ENCODE measurements around the gene FKBP1A. TPM values are rescaled to one million over a fixed set of nuclear protein-coding genes. Genes with fewer than 3 reads are reported as not detected.
A peak's percentile ranks its signal among the peaks of the same experiment; 100 is the strongest.

Gene FKBP1A
- total RNA-seq, 4 donors from 2014 or later = 76.2 to 132 (median 102) TPM

- intact Hi-C loops (cut with DNase I) = no loop called here
- no peak for DNase-seq
- Histone ChIP-seq H3K4me1 (peaks cover 0 to 51% (median 13%) of the 10 kb centered on the region in 3 donors), H3K27ac (peak overlapping the region in 2 of 4 donors; percentile 56 to 59), H3K27me3 (no peaks in the 10 kb centered on the region), H3K9me3 (no peaks in the 10 kb centered on the region), H3K36me3 (peaks cover 0 to 81% (median 0%) of the 10 kb centered on the region in 3 donors), H3K4me3 (no peak overlapping the region)
- 89 to 90% methylated on average over 3 of the region's 3 CpGs for WGBS, 2 donors
- no peak for TF ChIP-seq POLR2A (IDR thresholded peaks at IDR 0.05)
Measured at GRCh38 chr20:1369970-1370369, 22.9 kb downstream of the FKBP1A start.

GRCh38 chr20:1368448-1369199 is 24.2 kb downstream of the FKBP1A start:
- 80% methylated on average over 6 to 7 of the region's 7 CpGs for WGBS, 2 donors
- intact Hi-C loops (cut with DNase I) = no loop called here

GRCh38 chr20:1367479-1367878 is 25.4 kb downstream of the FKBP1A start:
- H3K9me3 ChIP-seq = no peaks in the 10 kb centered on the region
- peaks cover 0 to 73% (median 0%) of the 10 kb centered on the region in 3 donors for H3K36me3 ChIP-seq
- TF ChIP-seq CTCF (IDR thresholded peaks at IDR 0.05) (no peak), POLR2A (IDR thresholded peaks at IDR 0.05) (no peak)
- WGBS, 2 donors = 91 to 100% methylated on average over 4 of the region's 4 CpGs
- H3K27ac ChIP-seq = no peak overlapping the region
- no peaks in the 10 kb centered on the region for H3K27me3 ChIP-seq
- no peak for DNase-seq
- H3K4me1 ChIP-seq = peaks cover 0 to 37% (median 7%) of the 10 kb centered on the region in 3 donors
- H3K4me3 ChIP-seq = no peak overlapping the region
- intact Hi-C loops (cut with DNase I) = no loop called here

More at GRCh38 chr20:1368448-1369199, 24.2 kb downstream of the FKBP1A start:
- no peak for TF ChIP-seq POLR2A (IDR thresholded peaks at IDR 0.05)
- no peak for TF ChIP-seq CTCF (IDR thresholded peaks at IDR 0.05)
- Histone ChIP-seq H3K4me3 (no peak overlapping the region), H3K9me3 (no peaks in the 10 kb centered on the region), H3K36me3 (peaks cover 0 to 76% (median 0%) of the 10 kb centered on the region in 3 donors), H3K4me1 (peaks cover 0 to 47% (median 9%) of the 10 kb centered on the region in 3 donors), H3K27ac (no peak overlapping the region), H3K27me3 (no peaks in the 10 kb centered on the region)
- no peak for DNase-seq

GRCh38 chr20:1364106-1364505 is 28.7 kb downstream of the FKBP1A start:
- H3K27ac ChIP-seq = peak overlapping the region in 1 of 4 donors; percentile 5
- 69 to 76% methylated on average over 2 of the region's 2 CpGs for WGBS, 2 donors
- no peak overlapping the region for H3K4me3 ChIP-seq
- peaks cover 0 to 10% (median 3%) of the 10 kb centered on the region in 3 donors for H3K4me1 ChIP-seq
- no peaks in the 10 kb centered on the region for H3K9me3 ChIP-seq
- intact Hi-C loops (cut with DNase I) = no loop called here
- no peak for DNase-seq
- peaks cover 0 to 66% (median 8%) of the 10 kb centered on the region in 3 donors for H3K36me3 ChIP-seq
- no peaks in the 10 kb centered on the region for H3K27me3 ChIP-seq
- TF ChIP-seq CTCF (IDR thresholded peaks at IDR 0.05) (no peak), POLR2A (IDR thresholded peaks at IDR 0.05) (no peak)

- intact Hi-C loops (cut with DNase I) = no loop called here
- H3K9me3 ChIP-seq = no peaks in the 10 kb centered on the region
- peaks cover 0 to 10% (median 3%) of the 10 kb centered on the region in 3 donors for H3K4me1 ChIP-seq
- peaks cover 0 to 64% (median 8%) of the 10 kb centered on the region in 3 donors for H3K36me3 ChIP-seq
- DNase-seq = no peak
- H3K27me3 ChIP-seq = no peaks in the 10 kb centered on the region
- H3K4me3 ChIP-seq = no peak overlapping the region
- TF ChIP-seq CTCF (IDR thresholded peaks at IDR 0.05) (no peak), POLR2A (IDR thresholded peaks at IDR 0.05) (no peak)
- WGBS, 2 donors = 82 to 83% methylated on average over 5 of the region's 5 CpGs
- H3K27ac ChIP-seq = peak overlapping the region in 1 of 4 donors; percentile 5
Measured at GRCh38 chr20:1363522-1363921, 29.3 kb downstream of the FKBP1A start.
